Stimulated activated CD8-positive, alpha-beta memory T cell treated with anti-CD3 and anti-CD28 coated beads, Interleukin-4, amount 100 ng/mL, for 24 hours (primary cell): ENCODE data around the gene TGFBR3L.

Experiments used
- DNase-seq: peaks from one replicate; pipeline ENCODE4 v3.0.0-alpha.2; 2020; ENCODE audit warnings: low read depth

TGFBR3L gene

DNA sequence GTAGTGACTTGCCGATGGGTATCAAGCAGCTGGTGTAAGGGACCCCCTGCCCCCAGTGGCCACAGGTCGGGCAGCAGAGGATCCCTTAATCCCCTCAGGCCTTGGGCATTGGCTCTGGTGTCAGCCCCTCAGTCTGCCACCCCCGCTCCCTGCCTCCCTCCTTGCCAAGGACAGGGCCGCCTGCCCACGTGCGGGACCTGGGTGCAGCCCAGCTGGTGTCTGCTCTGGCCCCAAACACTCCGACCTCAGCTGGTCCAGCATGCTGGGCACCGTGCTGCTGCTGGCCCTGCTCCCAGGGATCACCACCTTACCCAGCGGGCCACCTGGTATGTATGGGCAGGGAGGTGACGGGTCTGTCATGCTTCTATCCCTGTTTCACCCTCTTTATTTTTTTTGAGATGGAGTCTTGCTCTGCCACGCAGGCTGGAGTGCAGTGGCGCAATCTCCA, at the start of gene TGFBR3L:
Gene TGFBR3L (plus strand): TSS at position 233 of the 448 bp plus-strand sequence.
- DNase-seq, result no peak

DNA sequence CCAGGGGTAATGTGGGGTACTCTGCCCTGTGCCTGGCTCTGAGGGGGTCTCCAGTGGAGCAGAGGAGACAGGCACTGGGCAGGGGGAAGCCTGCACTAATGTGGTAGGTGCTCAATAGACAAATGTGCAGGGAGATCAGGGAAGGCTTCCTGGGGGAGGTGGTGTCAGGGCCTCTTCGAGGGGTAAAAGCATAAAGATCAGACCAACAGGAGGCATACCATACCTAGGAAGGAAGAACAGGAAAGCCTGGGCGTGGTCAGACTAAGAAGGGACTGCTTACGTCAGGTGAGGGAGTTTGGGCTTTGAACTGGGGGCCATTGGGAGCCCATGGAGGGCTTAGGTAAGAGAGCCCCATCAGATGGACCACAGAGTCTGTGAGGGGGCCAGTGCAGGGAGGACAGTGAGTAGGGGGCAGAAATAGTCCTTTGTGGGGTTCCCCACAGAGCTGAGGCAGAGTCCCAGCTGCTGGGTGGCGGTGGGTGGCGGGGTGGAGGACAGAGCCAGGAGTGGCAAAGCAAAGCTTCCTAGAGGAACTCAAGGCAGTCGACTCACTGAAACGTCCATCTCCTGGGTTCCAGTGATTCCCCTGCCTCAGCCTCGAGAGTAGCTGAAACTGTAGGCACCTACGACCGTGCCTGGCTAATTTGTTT, 49.2 kb upstream of the TGFBR3L start:
- DNase-seq, result no peak

DNA sequence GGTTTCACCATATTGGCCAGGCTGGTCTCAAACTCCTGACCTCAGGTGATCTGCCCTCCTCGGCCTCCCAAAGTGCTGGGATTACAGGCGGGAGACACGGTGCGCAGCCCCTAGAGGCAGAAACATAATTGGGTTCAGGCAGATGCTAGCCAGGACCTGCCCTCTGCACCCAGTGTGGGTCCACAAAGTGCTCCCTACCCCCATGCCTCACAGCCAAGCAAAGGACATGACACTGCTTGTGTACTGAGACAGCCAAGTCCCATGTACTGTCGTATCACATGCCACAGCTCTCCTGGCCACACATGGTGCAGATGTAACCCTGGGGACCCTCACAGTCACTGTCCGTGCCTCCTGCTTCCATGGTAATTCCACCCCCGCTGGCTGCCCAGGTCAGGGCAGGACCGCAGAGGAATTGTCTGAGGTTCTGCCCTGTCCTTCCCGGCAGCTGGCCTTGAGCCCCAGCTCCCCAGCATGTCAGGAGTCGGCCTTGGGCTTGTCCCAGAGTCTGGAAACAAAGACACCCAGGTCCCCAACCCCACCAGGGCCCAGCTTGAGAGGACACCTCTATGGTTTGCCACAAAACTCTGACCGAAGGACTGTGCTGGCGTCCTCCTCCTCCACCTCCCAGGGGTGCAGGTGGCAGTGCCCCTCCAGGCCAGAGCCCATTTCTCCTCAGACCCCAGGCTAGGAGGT, 48.1 kb upstream of the TGFBR3L start:
- no peak for DNase-seq

DNA sequence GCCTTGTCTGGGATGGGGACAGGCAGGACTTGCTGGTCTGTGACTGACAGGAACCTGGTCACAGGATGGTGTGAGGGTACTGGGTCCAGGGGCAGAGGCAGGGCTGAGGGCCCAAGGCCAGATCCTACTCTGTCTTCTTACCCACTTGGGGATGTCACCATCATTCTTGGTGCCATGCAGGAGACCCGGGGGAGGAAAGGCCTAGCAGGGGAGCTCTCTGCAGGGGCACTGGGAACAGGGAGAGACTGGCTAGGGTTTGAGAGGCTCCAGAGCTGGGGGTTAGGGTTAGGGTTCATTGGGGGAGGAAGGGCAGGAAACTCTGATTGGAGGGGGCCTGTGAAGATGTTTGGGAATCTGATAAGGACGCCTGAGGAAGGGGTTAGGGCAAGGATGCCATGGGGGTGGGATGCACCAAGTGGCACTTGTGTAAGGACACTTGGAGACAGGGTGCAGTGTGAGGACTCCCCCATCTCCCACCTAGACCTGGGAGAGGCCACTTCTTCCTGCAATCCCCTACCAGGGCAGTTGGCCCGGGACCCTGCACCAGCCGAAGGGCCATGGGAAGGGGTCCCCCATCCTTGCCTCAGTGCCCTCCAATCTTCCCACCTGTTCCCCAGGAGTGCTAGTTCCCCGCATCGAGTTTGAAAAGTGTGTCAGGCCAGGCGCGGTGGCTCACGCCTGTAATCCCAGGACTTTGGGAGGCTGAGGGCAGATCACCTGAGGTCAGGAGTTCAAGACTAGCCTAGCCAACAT, 47.4 kb upstream of the TGFBR3L start:
- DNase-seq, result no peak

DNA sequence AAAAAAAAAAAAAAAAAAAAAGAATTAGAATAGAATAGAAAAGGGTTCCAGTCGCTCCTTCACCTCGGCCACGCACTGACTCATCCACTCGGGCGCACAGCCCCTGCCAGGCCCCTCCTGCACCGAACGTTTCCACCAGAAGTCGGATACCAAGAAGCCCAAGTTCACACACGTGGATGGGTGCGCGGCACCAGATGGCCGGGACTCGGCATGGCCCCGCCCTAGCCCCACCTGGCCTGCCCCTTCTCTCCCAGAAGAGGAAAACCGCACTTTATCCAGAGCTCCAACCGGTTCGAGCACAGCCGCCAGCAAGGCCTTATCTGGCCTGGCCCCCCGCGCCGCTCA, 46.3 kb upstream of the TGFBR3L start:
- no peak for DNase-seq

DNA sequence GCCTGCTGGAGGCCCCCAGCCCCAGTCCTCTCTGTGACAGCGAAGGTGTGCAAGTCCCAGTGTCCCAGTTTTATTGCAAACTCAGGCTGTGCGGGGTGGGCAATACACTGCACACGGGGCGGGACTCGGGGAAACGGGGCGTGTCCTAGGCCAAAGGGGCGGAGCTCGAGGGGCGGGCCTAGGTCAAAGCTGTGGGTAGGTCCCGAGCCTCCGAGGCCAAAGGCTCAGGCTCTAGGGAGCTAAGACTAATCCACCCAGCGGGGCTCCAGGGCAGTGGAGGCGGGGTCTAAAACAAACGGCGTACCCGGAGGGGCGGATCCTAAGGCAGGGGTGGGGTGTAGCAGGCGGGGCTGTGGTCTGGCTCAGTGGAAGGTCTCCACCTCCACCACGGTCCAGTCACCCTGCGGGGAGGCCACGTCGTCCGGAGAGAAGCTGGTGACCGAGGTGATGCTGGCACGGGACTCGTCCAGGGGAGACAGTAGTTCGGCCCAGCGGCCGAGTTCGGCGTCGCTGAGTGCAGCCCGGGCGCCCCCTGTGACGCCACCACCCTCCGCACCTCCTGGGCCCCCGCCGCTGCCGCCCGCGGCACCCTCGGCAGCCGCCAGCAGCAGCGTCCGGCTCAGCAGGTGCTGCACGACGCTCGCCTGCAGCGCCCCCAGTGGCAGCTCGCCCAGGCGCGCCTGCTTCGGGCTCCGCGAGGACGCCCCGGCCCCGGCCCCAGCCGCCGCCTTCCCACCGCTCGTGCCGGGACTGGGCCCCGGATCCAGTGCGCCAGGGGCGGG, 45.8 kb upstream of the TGFBR3L start:
- peak; percentile 70 for DNase-seq

DNA sequence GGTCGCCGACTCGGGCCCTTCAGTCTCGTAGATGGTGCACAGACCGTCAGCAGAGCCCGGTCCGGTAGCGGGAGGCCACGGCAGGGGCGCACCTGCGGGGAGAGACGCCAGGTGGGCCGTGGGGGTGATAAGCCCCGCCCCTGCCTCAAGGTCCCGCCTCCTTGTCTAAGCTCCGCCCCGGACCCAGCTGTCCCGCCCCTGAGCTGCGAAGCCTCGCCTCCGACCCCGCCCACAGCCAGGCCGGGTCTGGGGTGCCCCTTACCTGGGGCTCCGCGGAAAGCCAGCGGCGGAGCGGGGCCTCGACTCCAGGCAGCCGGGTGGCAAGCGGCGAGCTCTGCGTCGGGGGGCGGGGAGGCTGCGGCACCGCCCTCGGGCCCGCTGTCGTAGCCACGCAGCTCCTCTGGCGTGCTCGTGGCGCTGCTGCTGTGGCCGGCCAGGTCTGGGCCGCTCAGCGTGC, 45.1 kb upstream of the TGFBR3L start:
- DNase-seq, result peak; percentile 58

DNA sequence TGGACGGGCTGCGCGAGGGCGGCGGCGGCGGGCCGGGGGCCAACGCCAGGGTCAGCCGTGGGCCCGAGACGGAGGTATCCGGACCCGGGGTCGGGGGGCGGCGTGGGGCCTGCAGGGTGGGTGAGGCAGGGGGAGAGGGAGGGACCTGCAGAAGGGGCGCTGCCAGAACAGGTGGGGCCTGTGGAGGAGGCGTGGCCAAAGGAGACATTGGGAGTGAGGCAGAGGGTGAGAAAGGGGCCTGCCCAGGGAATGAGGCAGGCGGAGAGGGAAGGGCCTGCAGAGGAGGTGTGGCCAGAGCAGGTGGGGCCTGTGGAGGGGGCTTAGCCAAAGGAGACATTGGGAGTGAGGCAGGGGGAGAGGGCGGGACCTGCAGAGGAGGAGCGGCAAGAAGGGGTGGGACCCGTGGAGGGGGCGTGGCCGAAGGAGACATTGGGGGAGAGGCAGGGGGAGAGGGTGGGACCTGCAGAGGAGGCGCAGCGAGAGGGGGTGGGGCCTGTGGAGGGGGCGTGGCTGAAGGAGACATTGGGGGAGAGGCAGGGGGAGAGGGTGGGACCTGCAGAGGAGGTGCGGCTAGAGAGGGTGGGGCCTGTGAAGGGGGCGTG, 44.6 kb upstream of the TGFBR3L start:
- peak; percentile 18 for DNase-seq

DNA sequence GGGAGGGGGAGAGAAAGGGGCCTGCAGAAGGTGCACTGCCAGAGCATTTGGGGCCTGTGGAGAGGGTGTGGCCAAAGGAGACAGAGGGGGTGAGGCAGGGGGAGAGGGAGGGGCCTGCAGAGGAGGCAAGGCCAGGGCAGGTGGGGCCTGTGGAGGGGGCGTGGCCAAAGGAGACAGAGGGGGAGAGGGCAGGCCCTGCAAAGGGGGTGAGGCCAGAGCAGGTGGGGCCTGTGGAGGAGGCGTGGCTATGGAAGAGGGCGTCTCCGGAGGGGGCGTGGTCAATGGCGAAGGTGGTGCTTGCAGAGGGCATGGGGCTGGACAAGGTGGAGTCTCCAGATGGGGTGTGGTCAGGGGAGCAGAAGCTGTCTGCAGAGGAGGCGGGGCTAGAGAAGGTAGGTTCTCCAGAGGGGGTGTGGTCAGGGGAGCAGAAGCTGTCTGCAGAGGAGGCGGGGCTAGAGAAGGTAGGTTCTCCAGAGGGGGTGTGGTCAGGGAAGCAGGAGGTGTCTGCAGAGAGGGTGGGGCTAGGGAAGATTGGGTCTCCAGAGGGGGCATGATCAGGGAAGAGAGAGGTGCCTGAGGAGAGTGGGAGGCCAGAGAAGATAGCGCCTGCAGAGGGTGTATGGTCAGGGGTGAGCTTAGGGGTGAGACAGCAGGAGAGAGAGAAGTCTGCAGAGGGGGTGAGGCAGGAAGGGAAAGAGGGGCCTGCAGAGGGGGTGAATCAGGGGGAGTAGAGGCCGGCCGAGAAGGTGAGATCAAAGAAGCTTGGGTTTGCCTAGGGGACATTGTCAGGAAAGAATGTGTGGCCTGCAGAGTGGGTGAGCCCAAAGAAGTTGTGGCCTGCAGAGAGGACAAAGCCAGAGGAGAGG, 43.8 kb upstream of the TGFBR3L start:
- DNase-seq, result no peak

DNA sequence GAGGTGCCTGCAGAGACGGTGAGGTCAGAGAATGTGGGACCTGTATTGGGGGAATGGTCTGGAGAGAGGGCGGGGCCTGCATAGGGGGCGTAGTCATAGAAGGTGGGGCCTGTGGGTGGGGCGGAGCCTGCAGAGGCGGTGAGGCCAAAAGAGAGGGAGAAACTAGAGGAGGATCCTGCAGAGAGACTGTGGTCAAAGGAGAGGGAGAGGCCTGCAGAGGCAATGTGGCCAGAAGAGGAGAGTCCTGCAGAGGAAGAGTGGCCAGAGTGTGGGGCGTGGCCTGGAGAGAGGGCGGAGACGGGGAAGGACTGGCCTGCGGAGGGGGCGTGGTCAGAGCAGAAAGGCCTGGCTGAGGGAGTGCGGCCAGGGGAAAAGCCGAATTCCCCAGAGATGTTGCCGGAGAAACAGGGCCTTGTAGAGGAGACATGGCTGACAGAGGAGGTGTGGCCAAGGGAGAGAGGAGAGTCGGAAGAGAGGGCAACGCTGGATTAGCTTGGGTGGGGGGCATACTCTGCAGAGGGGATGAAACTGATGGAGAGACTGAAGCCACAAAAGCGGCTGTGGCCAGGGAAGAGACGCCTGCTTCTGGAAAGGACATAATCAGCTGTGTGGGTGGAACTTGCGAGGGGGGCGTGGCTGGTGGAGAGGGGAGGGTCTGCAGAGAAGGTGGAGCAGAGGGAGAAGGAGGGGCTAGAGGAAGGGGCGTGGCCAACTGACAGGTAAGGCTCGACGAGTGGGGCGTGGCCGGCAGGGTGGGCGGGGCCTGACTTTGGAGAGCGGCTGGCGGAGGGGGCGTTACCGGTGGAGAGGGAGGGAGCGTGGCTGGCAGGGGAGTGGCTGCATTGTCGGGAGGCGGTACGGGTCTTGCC, 43.0 kb upstream of the TGFBR3L start:
- peak; percentile 68 for DNase-seq

DNA sequence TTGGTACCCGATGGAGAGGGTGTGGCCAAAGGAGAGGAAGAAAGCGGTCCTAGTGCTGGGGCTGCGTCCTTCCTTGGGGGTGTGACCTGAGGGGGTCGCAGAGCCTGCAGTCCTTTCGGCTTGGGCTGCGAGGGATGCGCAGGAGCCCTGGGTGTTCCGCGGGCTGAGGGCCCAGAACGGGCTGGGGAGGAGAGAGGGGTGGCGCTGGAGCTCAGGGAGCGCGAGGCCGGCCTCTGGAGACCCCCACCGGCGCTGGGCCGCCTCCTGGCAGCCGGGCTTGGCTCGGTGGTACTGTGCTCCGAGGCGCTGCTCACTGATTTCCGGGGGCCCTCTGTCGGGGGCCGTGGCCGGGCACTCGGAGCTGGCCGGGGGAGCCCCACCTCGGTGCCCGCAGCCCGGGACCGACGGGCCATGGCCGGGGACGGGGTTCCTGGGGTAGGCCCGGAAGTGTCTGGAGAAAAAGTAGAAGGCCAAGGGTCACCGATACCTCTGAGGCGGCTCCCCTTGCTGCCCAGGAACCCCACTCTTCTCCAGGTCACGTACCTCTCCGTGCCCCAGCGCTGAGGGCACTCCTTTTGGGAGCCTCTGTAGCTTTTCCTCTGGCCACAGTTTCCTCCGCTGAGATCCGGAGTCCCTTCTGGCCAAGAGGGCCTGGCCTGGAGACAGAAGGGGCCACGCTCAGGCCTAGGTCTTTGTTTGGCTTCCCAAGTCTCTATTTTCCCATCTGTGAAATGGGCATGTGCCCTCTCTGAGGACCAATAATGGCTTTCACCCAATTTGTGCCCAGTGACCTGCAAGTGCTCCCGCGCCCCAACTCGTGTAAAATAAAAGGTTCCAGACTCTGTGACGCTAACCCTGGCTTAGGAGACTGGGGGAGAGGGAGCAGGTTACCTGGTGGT, 42.1 kb upstream of the TGFBR3L start:
- DNase-seq, result no peak

DNA sequence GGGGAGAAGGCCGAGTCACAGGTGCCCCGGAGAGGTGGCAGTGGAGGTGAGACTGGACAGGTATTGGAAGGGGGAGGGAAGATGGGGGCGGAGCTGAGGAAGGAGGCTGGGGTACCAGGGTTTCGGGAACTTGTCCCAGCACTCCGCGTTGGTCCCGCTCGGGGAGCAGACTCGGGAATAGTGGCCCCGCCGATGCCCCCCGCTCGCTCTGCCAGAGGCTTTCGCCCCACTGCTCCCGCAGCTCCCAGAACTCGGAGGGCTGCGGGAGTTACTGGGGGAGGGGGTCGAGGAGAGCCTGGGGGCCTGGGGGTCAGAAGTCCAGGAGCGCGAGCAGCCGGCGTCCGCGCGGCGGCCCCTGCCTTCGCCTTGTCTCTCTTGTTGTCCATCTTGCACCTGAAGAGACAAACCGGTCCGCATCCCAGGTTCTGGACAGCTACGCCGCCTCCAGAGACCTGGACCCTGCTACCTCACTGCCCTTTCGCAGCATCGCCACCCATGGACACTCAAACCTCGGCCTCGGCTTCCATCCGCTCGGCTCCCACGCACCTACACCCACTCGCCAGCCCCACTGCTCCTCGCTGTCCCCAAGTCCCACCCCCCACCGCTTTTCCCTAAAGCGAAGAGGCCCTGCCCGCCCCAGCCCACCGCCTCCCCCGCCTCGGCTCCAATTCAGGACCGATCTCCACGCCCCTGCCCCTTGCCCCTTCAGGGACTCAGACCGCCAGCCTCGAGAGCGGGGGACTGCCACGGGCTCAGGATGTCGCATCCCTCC, 41.1 kb upstream of the TGFBR3L start:
- no peak for DNase-seq

DNA sequence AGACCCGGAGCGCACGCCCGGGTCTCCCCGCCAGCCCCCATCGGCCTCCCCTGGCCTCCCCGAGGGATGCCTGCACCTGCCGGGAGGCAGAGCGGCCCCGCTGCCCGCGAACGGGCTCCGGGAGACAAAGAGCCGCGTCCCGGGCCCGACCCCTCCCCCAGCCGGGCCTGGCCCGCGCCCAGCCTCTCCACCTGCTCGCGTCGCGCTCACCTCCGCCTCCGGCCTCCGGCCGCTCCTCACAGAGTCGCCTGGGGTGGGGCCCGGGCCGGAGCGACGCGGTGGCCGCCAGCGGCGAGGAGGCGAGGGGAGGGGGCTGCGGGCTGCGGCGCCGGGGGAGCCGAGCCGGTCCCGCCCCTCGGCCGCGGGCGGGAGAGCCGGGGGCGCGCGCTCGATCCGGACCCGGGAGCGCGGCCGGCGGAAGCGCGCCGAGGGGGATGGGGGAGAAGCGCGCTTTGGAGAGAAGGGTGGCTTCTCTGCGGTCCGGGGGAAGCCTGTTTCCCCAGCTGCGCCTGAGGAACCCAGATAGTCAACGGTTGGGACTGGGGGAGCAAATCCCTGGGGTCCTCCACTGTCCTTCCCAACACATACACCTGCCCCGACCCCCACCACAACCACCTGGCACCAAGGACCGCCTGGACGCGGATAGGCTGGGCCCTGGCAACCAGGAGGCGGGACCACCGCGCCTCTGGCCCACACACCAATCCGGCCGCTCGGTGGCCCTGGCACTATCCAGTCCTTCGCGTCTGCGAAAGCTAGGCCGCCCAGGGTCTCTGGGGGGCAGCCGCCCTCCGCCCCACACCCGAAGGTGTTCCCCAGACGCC, 40.3 kb upstream of the TGFBR3L start, which contains the start of gene PRR36:
Gene PRR36 (minus strand): TSS at position 315 of the 821 bp plus-strand sequence. CDS start 701 bp downstream, outside the sequence.
- DNase-seq, result no peak

DNA sequence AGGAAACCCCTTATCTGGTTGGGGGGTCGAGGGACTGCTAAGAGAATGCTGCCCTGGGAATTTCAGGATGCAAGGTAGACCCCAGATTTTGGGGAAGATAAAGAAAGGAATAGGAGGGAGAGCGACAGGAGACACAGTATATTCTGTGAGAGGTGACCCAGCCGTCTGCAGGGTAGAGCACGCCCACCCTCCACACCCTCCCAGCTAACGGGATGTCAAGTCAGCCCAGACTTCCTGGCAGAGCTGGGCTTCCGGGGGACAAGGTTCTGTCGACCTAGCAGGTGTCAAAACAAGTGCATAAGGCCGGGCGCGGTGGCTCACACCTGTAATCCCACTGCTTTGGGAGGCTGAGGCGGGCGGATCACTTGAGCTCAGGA, 39.7 kb upstream of the TGFBR3L start:
- no peak for DNase-seq

DNA sequence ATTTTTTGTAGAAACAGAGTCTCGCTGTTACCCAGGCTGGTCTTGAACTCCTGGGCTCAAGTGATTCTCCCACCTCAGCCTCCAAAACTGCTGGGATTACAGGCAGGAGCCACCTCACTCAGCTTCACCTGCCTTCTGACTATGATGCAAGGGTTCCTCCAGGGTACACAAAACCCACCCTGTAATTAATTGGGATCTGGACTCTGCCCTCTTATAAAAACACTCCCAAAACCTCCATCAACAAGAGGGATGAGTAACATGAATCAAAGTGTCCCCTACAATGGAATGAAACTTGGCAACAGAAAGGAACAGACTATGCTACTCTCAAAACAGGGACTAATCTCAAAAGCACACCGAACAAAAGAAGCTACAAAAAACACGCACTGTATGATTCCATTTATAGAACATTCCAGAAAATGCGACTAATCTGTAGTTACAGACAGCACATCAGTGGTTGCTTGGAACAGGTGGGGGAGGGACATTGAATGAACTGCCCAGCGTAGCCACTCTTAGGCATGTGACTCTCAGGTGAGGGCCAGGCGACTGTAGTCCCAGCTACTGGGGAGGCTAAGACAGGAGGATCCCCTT, 37.3 kb upstream of the TGFBR3L start:
- DNase-seq, result no peak

DNA sequence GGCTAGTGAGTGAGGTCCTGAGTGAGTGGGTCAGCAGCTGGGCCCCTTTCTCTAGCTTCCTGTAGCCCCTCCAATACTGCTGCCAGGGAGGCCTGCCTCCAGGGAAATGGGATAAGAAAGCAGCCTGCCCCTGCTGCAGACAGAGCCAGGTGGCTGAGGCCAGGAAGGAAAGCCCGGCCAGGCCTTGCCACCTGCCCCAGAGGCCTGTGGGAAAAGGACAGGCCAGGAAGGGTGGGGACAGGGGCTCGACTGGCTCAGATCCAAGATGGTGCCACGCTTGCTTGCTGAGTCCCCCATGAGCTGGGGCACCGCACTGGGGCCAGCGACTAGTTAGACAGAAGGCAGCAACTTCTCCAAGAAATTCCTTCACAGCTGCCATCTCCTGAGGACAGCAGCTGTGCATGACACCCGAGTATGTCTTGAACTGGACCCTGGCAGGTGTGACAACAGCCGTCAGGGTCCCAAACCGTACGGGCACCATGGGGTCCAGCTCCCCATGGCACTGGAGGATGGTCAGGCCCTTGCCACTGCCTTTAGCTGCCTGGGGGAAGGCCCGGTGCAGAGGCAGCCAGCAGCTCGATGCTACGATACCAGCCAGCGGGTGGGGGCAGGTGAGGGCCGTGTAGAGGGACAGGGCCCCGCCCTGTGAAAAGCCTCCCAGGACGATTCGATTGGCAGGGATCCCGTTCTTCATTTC, 35.4 kb upstream of the TGFBR3L start:
- no peak for DNase-seq
